GM18858 (cell line): ENCODE data around the gene PRKCA.
"Not testable (repeated sequence)": the region's sequence is repeated elsewhere in the genome, so short reads cannot be mapped to it uniquely, and the experiment has no call there.

Source experiments
- ATAC-seq: cut with Tn5 transposase; IDR thresholded peaks from one replicate; pipeline ENCODE4 v1.9.1; 2021; ENCODE audit not compliant: unreplicated experiment

PRKCA gene

DNA sequence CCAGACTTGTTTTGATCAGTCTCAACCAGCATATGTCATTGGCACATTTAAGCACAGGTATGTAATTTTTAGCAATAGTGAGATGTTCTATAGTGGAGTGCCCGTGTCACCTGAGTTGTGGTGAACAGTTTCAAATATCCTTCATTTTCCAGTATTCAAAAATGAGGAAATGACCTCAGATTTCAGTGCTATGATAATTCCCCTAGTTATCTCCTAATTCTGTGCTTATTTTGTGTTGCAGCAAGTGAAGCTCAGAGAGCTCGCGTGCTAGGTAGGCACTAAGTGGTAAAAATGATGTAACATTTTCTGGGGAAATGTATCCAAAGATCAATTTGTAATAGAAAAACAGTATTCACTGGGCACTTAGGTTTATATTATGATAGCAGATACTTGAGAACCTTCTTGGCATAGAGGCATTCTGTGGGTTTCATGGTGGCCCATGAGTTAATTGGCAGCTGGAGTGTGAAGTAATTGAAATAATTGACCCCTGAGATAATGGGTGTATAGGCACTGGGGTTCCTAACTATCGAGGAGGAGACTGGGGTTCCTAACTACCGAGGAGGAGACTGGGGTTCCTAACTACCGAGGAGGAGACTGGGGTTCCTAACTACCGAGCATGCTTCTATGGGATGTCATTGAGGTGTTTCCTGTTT, 159.1 kb downstream of the PRKCA start:
- no peak for ATAC-seq

- ATAC-seq = no peak
These were observed 159.6 kb downstream of the PRKCA start for GRCh38 chr17:66462010-66462409.

DNA sequence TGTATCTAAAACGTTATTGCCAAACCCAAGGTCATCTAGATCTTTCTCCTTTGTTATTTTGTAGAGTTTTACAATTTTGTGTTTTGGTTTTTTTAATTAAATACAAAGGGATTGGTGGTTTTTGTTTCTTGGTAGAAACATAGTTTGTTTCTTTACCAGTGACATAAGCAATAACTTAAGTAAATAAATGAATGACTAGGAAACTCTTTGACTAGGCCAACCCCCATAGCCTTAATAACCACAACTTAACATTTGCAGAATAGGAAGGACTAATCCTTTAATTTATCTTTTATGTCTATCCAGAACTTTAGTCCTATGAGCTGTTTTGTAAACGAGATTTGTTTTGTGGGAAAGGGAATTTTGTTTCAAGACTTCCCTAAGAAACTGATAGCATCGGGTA, 162.5 kb downstream of the PRKCA start:
- no peak for ATAC-seq

- ATAC-seq = no peak
These were observed 163.3 kb downstream of the PRKCA start for GRCh38 chr17:66465701-66466100.

DNA sequence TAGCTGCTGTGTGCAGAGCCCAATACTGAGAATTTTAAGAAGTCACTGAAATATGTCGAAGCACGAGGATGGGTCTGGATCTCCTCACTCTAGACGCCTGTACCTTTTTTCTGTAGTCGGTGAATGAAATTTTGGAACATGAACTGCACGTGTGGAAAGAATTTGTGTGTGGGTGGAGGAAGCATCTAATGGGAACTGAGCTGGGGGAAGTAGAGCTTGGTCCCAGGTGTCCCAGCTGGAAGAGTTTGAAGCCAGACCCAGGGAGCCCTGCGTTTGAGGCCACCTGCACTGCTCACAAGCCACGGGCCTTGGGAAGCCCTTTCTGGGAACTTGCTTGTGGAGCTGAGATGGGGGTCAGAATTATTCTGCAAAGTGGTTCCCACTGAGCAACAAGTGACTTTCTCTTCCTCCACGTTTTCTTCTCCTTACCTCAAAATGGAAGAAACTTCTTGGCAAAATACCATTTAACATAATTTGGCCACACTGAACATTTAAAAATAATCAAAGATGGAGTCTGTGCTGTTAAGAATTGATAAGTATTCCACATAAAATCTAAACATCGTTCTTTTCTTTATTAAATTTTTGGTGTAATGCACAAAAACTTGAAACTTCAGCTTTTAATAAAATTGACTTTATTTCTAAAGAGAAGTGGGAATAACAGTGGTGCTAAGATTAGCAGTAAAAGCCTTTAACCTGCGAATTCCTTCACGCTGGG, 163.8 kb downstream of the PRKCA start:
- ATAC-seq = no peak

- ATAC-seq = no peak
These were observed 164.5 kb downstream of the PRKCA start for GRCh38 chr17:66466840-66467367.

DNA sequence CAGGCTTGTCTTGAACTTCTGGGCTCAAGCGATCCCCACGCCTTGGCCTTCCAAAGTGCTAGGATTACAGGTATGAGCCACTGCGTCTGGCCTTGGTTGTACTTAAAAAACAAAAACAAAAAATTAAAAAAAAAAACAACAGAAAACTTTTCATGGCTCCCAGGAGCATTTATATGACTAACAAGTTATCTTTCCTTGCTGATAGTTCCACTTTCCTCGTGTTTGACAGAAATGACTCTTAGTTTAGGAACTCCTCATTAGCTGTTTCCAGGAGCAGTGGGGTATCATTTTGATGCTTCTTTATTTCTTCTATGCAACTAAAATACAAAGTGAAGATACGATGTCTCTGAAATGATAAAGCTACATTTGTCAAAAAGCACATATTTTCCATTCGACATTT, 165.4 kb downstream of the PRKCA start:
- ATAC-seq = no peak

- no peak for ATAC-seq
These were observed 166.1 kb downstream of the PRKCA start for GRCh38 chr17:66468241-66469087.

DNA sequence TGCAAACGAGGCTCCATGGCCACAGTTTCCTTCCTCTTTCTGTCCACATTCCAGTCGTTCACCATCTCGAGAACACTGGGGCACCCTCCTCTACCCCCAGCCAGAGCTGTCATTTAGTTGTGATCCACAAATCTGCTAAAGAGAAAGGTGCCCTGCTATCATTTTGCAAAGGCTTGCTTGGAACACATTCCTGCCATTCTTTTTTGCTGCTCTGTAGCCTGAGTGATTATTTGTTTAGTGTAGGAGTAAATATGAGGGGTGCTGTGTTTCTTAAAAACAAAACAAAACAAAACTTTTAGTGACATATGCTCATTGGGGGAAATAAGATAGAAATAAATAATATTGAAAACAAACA, 166.7 kb downstream of the PRKCA start:
- ATAC-seq = no peak

DNA sequence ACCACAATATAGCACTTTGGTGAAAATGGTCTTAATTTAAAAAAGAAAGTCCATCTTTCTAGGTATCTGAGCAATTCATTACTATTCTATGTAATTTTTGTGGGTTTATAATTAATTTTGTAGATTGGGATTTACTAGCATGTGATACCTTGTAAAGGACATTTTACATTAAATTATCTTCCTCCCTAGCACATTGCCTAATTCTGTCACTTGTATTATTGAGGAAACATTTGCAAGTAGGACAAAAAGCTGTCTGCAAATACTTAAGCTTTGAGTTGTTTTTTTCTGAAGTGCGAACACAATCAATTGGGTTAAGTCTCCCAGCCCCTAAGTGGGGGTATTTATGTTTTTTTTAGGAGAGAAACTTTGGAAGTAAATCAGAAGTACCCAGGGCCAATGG, 167.0 kb downstream of the PRKCA start:
- ATAC-seq = no peak

GRCh38 chr17:66469890-66470289, 167.5 kb downstream of the PRKCA start:
- ATAC-seq = no peak

- no peak for ATAC-seq
These were observed 169.7 kb downstream of the PRKCA start for GRCh38 chr17:66472123-66472522.

DNA sequence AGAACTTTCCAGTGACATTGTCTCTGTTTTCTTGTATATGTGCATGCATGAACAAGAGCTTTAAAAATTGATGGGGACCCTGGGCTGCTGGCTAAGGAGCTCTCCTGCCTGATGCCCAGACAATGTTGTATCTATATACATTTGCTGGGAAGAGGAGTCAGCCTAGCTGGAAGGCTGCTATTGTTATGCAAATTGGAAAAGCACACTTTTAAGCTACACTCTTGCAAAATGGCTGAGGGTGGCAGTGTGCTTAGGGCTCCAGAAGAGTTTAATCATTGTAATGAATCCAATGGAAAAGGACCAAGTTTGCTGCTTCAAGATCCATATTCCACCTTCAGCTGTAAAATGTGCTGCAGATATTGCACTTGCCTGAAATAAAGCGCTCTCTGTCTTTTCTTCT, 171.8 kb downstream of the PRKCA start:
- no peak for ATAC-seq

DNA sequence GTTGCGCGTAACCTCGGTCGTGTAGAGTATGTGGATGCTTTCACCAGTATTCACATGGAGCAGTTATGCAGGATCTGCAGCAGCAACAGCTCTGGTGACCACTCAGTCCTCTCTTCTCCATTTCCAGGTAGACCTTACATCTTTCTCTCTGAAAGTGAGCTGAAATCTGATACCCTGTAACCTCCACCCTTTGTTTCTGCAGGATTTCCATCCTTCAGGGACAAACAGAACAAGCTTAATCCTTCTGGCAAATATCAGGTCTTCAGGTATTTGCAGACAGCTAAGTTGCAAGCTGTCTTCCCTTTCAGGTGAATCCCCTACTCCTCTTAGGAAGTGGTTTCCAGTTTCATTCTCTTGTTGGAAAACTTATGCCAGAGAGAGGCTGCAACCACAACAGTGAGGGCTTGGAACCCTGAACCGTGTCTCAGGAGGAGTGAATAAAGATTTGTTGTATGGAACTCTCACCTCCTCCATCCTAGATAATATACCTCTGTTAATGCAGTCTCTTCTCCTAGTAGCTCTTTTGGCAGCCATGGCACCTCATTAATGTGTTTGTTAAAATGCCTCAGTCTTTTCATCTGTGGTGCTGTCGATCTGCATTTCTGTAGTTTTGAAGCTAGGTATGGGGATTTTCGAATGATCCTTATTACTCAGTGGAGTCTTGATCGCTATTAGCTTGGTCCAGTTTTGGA, 172.5 kb downstream of the PRKCA start:
- no peak for ATAC-seq

- ATAC-seq = no peak
These were observed 173.6 kb downstream of the PRKCA start for GRCh38 chr17:66476014-66476413.

GRCh38 chr17:66477615-66478283, 175.3 kb downstream of the PRKCA start:
- no peak for ATAC-seq

DNA sequence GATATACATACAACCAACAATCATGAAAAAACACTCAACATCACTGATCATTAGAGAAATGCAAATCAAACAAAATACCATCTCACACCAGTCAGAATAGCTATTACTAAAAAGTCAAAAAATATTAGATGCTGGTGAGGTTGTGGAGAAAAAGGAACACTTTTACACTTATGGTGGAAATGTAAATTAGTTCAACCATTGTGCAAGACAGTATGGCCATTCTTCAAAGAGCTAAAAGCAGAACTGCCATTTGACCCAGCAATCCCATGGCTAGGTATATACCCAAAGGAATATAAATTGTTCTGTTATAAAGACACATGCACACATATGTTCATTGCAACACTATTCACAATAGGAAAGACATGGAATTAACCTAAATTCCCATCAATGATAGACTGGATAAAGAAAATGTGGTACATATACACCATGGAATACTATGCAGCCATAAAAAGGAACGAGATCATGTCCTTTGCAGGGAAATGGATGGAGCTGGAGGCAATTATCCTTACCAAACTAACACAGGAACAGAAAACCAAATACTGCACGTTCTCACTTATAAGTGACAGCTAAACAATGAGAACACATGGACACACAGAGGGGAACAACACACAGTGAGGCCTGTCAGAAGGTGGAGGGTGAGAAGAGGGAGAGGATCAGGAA, 176.9 kb downstream of the PRKCA start:
- not testable (repeated sequence) for ATAC-seq

- ATAC-seq = no peak
These were observed 177.8 kb downstream of the PRKCA start for GRCh38 chr17:66480243-66480642.

- no peak for ATAC-seq
These were observed 178.4 kb downstream of the PRKCA start for GRCh38 chr17:66480802-66481201.

DNA sequence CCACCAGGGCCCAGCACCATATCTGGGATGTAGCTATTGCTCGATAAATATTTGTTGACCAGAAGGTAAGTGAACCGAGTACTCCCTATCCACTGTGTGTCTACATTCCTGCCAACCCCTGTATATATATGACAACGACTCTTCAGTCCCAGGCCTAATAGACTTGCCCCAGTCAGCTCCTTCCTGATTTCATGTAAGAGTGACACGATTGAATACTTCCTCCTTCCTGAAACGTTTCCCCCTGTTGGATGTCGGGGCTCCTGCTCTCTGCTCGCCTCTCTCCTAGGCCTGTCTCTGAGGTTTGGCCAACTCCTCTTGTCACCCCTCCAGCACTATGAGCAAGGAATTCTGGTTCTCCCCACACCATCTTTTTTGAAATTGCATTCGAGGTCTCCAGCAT, 178.9 kb downstream of the PRKCA start:
- ATAC-seq = no peak
